HepG2 (cell line): ENCODE results near the gene PRSS2. TPM values are rescaled to one million over a fixed set of nuclear protein-coding genes. Genes with fewer than 3 reads are reported as not detected.

Experiments
- ATAC-seq: fragments of 200-7000 bp; cut with Tn5 transposase; 3 replicates; pipeline ENCODE4 v1.9.1; 2020; ENCODE audit warnings: mild to moderate bottlenecking, moderate library complexity
- BruUV-seq: library from RNA; stranded (reverse); fragments of 400-500 nt; replicated peaks from 2 replicates; lab custom pipeline; 2021; lab: Mats Ljungman, UMichigan
- CTCF ChIA-PET: fragments of 300-600 bp; formaldehyde crosslinking; extraction: SDS; loops from one replicate; lab custom pipeline; 2021; ENCODE audit warnings: low total read pairs, inconsistent platforms, low intra/inter-chr PET ratio; lab: Yijun Ruan, JAX
- POLR2A ChIA-PET: fragments of 350-600 bp; sonication (Branson Sonifier 250); formaldehyde crosslinking; loops from one replicate; lab custom pipeline; 2020; ENCODE audit warnings: antibody characterized with exemption, inconsistent platforms; lab: Yijun Ruan, JAX
- DNase-seq: peaks from one replicate; pipeline ENCODE4 v3.0.0-alpha.2; 2015; ENCODE audit warnings: low spot score
- FAIRE-seq: peaks from 3 replicates; lab custom pipeline; 2011; peaks lifted over from hg19 to GRCh38; lab: Jason Lieb, UNC
- H2AFZ ChIP-seq: one replicate; pipeline ENCODE4 v1.6.1; 2011; ENCODE audit warnings: low read length, inconsistent platforms
- H3K27ac ChIP-seq: fragments of 300-600 bp; 3 replicates; pipeline ENCODE4 v1.8.0; 2011; ENCODE audit warnings: mixed run types, mild to moderate bottlenecking, mixed read lengths, low read length, inconsistent platforms; ENCODE audit not compliant: insufficient read depth; ENCODE audit errors: extremely low read length
- H3K27me3 ChIP-seq, 2 experiments: fragments of 200-600 bp in 1 of 2; 2 replicates in 1 of 2; 3 replicates in 1 of 2; pipeline versions ENCODE4 v1.6.0 to v1.8.0; 2011; ENCODE audit warnings: low read length in 2 of 2, mild to moderate bottlenecking in 2 of 2, moderate library complexity in 2 of 2, inconsistent platforms in 1 of 2; ENCODE audit not compliant: insufficient read depth in 2 of 2, control insufficient read depth in 1 of 2
- H3K36me3 ChIP-seq, 2 experiments: fragments of 200-600 bp in 1 of 2; replicated peaks in 1 of 2; 2 replicates in 1 of 2; 3 replicates in 1 of 2; pipeline versions ENCODE4 v1.5.1 to v1.8.0; 2011; ENCODE audit warnings: low read length in 2 of 2, inconsistent platforms in 1 of 2; ENCODE audit not compliant: insufficient read depth in 2 of 2, control insufficient read depth in 1 of 2
- H3K4me1 ChIP-seq: 2 replicates; pipeline ENCODE4 v1.5.1; 2012; ENCODE audit warnings: low read length, inconsistent platforms; ENCODE audit not compliant: insufficient read depth
- H3K4me2 ChIP-seq: 2 replicates; pipeline ENCODE4 v1.6.0; 2011; ENCODE audit warnings: low read depth, low read length, inconsistent platforms
- H3K4me3 ChIP-seq, 3 experiments: fragments of 200-600 bp in 1 of 3; sonication (generic), shearing (Covaris generic) in 1 of 3; replicated peaks in 1 of 3; 2 replicates each; pipeline ENCODE4 v1.5.1; 2011 to 2016; ENCODE audit warnings: low read length in 3 of 3, inconsistent platforms in 2 of 3, low read depth in 2 of 3, mild to moderate bottlenecking in 2 of 3, control low read depth in 1 of 3, mixed read lengths in 1 of 3; ENCODE audit not compliant: insufficient read depth in 1 of 3
- H3K79me2 ChIP-seq: one replicate; pipeline ENCODE4 v1.6.1; 2011; ENCODE audit warnings: low read length, inconsistent platforms; ENCODE audit not compliant: insufficient read depth
- H3K9ac ChIP-seq: 2 replicates; pipeline ENCODE4 v1.6.0; 2011; ENCODE audit warnings: mild to moderate bottlenecking, low read depth, low read length, inconsistent platforms; ENCODE audit not compliant: insufficient read depth
- H3K9me3 ChIP-seq: 2 replicates; pipeline ENCODE4 v1.5.1; 2012; ENCODE audit warnings: mild to moderate bottlenecking, low read length
- H4K20me1 ChIP-seq: 2 replicates; pipeline ENCODE4 v1.6.0; 2011; ENCODE audit warnings: inconsistent platforms, mild to moderate bottlenecking, low read length, moderate library complexity; ENCODE audit not compliant: insufficient read depth
- CTCF ChIP-seq: sonication (generic); formaldehyde crosslinking; IDR thresholded peaks from 2 replicates; pipeline ENCODE4 v1.5.0; 2020; ENCODE audit warnings: mild to moderate bottlenecking, missing genetic modification reagents, moderate library complexity
- HOMEZ ChIP-seq: IDR thresholded peaks from 2 replicates; pipeline ENCODE4 v1.6.1; 2016; ENCODE audit warnings: low read depth
- PLRG1 ChIP-seq: fragments of 450-650 bp; conservative IDR thresholded peaks from 2 replicates; pipeline ENCODE4 v1.6.1; 2016
- SMC3 ChIP-seq: IDR thresholded peaks from 2 replicates; pipeline ENCODE4 v1.6.1; 2011; ENCODE audit warnings: low read length, improper control_type of control experiment
- STAG1 ChIP-seq: sonication (generic); formaldehyde crosslinking; IDR thresholded peaks from 2 replicates; pipeline ENCODE4 v1.4.0; 2020; ENCODE audit warnings: missing genetic modification reagents
- ZNF331 ChIP-seq: sonication (generic); formaldehyde crosslinking; IDR thresholded peaks from 2 replicates; pipeline ENCODE4 v1.4.0; 2020; ENCODE audit warnings: missing genetic modification reagents
- ZNF839 ChIP-seq: sonication (generic); formaldehyde crosslinking; IDR thresholded peaks from 2 replicates; pipeline ENCODE4 v1.4.0; 2020; ENCODE audit warnings: missing genetic modification reagents, mild to moderate bottlenecking, borderline replicate concordance
- whole genome bisulfite sequencing: methylation state at CpG from one replicate; pipeline ENCODE4 v1.1.6; 2017; ENCODE audit warnings: low lambda C conversion rate; 5-methylcytosine and 5-hydroxymethylcytosine counted together
- in situ Hi-C: cut with HindIII; loops from 2 replicates; pipeline ENCODE4 v1.10.0; 2017; ENCODE audit warnings: low pct_unique_long_range_greater_than_20kb; ENCODE audit not compliant: extremely low pct_ligation_motif_present
- intact Hi-C: fragments of 100-400 bp; cut with micrococcal nuclease; formaldehyde crosslinking; loops from one replicate; pipeline ENCODE4 v1.10.0; 2022; ENCODE audit not compliant: unreplicated experiment
- polyA plus RNA-seq, 8 experiments: library from polyadenylated mRNA; depleted of rRNA in 3 of 8; stranded (reverse) in 7 of 8; unstranded in 1 of 8; fragments of >200 nt; fragmentation: Illumina TruSeq in 4 of 8; extraction: Trizol in 4 of 8; gene quantifications; 2 replicates each; pipeline versions ENCODE4 v1.2.1 to v1.2.3, GENCODE V29; 2011 to 2016; ENCODE audit warnings: low read depth in 4 of 8, missing spikeins in 1 of 8, mixed read lengths in 1 of 8; ENCODE audit not compliant: insufficient read depth in 1 of 8
- total RNA-seq, 5 experiments: library from RNA; depleted of rRNA; stranded (reverse); fragments of >200 nt; fragmentation: Illumina TruSeq; extraction: Trizol; gene quantifications; 2 replicates each; pipeline ENCODE4 v1.2.3, GENCODE V29; 2016; ENCODE audit warnings: low read depth in 1 of 5

Gene PRSS2
- total and polyA plus RNA-seq, 2 of the 13 experiments (the other 11 are each of a cell fraction or from before 2014, with no cell fraction given): not detected

- 10% methylated on average over 6 of the region's 6 CpGs for WGBS
- Histone ChIP-seq H3K27ac (no peak overlapping the region), H3K9ac (no peak overlapping the region), H3K4me1 (no peaks in the 10 kb centered on the region), H3K4me2 (no peak overlapping the region), H4K20me1 (no peaks in the 10 kb centered on the region), H2AFZ (no peak overlapping the region), H3K36me3 (no peaks in the 10 kb centered on the region), H3K27me3 (no peaks in the 10 kb centered on the region), H3K4me3 (no peak overlapping the region), H3K79me2 (no peaks in the 10 kb centered on the region), H3K9me3 (no peaks in the 10 kb centered on the region)
- in situ Hi-C loops: no loop called here
- POLR2A ChIA-PET: no interaction called here
- CTCF ChIA-PET: interaction anchor here (1.6 kb wide), 1 partner anchor 208 kb away, joined by 4 read pairs; no protein-coding TSS in a partner anchor
- DNase-seq: peak; percentile 28
- intact Hi-C loops: loop anchor here (1.0 to 5.0 kb wide), 2 partner anchors 179 to 1389 kb away; no protein-coding TSS in a partner anchor
- peak; percentile 62 for ATAC-seq
- no peak for TF ChIP-seq HOMEZ
- no peak for TF ChIP-seq PLRG1
- TF ChIP-seq STAG1 (CRISPR knock-in tag): peak; percentile 30
- peak; percentile 6; the same call in 1 of the 2 replicates for TF ChIP-seq SMC3
- TF ChIP-seq ZNF331: no peak
- peak; percentile 49; the same call in 1 of the 2 replicates for TF ChIP-seq CTCF
- TF ChIP-seq ZNF839 (CRISPR knock-in tag): no peak
- no TSS peak for BruUV-seq
- no peak for FAIRE-seq
Measured at GRCh38 chr7:142811154-142811737, 40.5 kb downstream of the PRSS2 start.
